HK-2 (cell line): ENCODE data around the gene SEMA3G.

ENCODE experiments used
- DNase-seq: peaks from one replicate; pipeline ENCODE4 v3.0.0-alpha.2; 2018; ENCODE audit not compliant: unreplicated experiment

Gene SEMA3G

DNA sequence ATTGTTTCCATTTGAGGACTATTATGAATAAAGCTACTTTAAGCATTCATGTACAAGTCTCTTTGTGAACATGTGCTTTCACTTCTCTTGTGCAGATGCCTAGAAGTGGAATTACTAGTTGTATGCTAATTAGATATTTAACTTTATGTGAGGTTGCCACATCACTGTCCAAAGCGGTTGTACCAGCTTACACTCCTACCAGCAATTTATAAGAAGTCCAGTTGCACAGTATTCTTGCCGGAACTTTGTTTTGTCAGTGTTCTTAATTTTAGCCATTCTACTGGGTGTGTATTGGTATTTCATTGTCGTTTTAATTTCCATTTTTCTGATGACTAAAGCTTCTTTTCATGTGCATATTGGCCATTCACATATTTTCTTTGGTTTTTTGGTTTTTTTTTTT is 29.1 kb downstream of the SEMA3G start:
- DNase-seq = no peak

DNA sequence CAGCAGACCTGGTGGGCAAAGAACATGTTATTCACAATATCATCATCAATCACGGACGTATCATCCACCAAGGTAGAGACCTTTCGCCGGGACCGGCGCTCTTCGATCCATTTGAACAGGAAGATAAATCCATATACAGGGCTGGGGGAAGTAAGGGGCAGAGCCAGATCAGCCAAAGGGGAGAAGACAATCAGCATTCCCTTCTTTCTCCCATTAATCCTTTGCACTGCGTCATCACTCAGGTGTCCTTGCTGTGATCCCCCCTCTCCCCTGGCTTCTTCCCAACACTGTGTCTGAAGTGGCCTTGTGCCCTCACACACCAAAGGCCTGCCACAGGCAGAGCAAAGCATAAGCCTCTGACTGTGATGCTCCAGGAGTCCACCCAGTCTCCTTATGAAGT is 36.4 kb downstream of the SEMA3G start:
- DNase-seq = no peak

DNA sequence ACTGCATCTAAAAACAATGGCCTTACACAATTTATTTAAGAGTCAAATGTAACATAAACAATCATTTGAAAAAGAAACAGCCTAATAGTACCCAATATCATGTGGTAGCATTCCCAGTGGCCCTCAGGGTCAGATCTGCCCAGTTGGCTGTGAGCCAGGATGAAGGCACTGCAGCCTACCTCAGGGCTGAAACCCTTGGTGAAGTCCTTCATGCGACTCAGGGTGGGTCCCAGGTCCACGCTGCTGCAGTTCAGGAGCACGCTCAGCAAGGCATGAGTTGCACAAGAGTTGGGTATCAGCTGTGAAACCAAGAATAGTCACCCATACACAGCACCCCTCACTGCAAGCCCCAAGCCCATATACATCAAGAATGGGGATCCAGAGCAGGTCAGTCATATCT is 37.1 kb downstream of the SEMA3G start:
- no peak for DNase-seq

DNA sequence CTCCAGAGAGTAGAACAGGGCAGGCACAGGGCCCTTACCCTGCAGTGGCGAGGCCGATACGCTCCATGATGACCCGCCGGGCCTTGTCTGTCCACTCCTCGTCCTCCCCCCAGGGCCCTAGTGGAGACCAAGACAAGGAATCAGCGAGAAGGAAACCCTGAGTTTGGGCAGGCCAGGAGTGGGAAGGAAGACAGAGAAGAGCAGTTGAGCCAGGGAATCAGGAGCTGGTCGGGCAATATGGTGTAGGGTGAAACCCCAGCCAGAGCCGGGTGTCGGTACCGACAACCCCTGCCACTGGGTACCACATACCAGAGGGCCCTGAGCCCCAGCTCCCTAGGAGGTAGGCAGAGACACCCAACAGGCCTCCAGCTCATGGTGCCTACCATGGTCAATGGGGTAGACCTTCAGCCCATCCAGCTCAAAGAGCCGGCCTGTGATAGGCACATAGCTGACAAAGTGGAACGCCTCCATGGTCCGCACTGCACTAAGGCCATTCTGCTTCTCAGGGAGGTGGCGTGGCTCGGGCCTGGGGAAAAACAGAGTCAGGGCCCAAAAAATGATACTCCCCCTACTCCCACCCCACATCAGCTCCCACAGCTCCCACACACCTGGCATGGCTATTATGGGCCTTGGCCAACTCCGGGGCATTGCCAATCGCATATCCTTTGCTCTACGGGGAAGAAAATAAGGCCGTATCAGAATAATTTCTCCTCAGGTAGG is 38.0 kb downstream of the SEMA3G start:
- DNase-seq = no peak

DNA sequence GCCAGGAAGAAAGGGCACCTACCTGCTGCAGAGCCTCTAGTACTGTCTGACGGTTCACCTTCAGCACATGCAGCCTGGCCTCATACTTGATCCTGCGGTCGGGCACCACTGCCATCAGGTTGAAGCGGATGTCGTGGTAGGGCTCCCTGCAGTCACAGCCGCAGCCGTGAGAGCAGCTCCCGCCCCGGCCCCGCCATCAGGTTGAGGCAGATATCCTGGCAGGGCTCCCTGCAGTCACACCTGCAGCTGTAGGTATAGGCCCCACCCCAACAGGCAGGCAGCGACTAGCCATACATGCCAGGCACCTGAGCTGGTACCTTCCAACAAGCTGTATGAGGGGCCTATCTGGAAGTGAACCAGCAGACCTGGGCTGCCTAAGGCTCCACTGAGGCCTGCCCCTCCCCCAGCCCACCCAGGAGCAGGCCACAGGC is 38.7 kb downstream of the SEMA3G start:
- no peak for DNase-seq

DNA sequence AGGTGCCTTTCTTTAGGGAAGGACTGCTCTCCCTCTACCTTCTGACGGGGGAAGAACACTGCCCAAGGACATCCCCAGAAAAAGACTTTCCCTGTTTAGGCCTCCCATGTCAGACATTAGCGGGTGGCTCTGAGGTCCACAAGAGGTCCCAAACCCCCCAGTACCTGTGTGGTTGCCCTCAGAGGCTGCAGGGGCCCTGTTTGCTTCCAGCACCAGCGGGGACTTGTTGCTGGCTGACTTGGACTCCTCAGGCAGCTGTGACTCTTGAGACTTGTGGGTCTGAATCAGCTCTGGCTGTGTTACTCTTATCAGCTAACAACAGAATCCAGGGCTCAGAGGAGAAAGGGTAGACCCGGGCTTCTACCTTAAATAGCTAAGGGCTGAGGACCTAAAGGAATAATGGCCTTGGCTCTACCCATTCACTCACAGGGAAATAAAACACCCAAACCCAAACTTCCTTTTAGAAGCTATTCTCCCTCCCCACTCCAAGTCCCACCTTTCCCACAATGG is 39.2 kb downstream of the SEMA3G start:
- DNase-seq = no peak

DNA sequence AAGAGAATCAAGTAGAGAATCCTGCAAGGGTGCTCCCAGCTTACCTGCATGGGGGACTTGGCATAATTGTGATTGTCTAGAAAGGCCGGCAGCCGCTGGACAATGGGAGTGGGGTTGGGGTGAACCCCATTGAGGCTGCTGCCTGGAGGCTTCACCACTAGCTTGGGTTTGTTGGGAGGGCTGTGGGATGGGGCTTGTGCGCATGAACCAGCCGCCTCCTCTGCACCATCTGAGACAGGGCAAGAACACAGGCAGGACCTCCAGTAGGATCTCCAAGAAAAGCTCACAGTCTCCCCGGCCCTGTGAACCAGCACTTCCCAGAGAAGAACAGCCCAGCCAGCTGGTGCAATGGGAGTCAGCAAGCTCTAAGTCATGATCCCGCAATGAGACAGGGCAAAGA is 39.8 kb downstream of the SEMA3G start:
- no peak for DNase-seq

DNA sequence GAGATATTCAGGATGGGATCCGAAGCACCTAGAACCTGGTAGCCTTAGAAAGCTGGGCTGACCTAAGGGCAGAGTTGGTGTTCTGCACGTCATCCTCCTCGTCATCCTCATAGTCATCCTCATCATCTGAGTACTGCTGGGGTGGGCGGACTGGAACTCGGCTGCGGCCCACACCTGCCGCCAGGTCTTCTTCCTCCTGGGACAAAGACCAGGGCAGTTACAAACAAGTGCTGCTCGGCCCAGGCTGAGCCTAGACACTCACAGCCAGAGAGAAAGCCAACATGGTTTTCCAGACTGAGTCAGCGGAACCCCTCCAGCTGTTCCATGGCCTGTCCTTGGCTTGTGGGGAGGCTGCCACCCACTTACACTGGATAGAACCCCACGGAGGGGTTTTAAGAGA is 40.5 kb downstream of the SEMA3G start:
- no peak for DNase-seq

DNA sequence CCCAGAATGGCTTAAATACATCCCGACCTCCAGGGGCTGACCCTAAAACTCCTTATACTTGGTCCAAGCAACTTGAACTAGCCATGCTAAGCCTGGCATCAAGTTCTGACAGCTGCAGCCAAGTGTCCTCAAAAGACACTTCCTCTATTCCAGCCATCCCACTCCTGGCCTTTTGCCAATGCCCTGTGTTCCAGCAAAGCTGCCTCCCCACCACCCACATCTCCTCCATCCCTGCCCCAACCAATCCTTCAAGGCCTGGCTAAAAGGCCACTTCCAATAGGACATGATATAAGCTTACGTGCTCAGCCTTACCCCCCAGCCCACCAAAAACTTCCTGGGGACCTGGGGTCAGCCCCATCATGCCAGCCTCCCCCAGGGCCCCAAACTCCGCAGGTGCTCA is 40.9 kb downstream of the SEMA3G start:
- no peak for DNase-seq

DNA sequence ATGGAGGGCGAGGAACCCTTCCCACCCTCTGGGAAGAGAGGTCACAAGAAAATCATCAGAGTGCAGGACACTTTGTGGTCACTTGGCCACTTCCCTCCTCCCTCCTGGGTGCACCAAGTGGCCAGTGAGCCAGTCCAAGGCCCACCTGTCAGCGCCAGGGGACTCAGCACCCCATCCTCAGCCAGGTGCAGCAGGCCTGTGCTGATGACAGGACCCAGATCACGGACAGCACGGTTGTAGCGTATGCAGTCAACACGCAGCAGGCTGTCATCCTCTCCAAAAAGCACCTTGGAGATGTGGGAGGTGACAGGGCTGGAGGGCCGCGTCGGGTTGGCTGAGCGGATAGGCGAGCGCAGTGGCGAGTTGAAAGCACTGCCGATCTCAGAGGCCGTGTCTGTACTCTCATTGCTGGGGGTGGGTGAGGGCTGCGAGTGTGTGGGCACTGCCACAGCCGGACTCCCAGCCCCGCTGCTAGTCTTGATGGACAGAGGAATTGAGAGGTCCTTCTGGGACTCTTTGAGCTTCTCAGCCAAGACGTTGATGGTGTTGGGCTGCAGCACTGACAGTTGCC is 41.5 kb downstream of the SEMA3G start:
- no peak for DNase-seq

DNA sequence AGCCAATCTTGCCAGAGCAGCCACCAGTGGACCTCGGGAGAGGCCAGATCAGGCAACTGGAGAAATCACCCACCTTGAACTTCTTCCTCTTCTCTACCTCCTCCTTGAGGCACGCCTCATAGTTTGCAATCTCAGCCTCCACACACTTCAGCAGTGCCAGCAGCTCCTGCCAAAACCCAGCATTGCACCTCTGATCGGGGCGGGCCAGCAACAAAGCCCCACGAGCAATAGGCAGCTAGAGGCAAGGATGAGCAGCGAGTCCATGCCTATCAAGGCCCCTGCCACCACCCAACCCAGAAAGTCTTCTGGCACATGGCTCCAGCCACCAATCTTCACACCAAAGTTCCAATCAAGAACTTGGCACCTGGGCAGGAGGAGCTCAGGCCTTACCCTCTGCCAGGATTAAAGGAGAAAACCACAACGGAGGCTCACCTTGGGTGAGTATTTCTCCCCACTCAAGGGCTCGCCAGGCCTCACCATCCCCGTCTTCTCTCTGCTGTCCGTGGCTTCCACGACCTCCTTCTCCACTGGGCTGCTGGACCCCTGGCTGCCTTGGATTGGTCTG is 42.1 kb downstream of the SEMA3G start:
- no peak for DNase-seq

DNA sequence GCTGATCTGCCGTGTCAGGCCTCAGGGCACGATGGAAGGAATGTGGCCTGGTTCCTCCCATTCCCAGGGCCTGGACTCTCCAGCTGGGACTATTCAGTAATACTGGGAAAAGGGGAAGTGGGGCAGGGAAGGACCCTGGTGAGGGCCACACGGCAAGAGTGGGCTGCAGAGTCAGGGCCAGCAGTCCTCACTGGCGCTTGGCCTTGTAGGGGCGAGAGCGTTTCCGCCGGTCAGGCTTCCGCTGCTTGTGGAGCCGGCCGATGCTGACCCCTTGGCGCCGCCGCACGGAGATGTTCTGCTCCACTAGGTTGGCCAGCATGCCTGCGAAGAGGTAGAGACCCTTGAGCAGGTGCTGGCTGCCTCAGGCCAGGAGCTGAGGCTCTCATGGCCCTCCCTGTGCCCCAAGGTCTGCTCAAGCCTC is 42.8 kb downstream of the SEMA3G start:
- DNase-seq = no peak

DNA sequence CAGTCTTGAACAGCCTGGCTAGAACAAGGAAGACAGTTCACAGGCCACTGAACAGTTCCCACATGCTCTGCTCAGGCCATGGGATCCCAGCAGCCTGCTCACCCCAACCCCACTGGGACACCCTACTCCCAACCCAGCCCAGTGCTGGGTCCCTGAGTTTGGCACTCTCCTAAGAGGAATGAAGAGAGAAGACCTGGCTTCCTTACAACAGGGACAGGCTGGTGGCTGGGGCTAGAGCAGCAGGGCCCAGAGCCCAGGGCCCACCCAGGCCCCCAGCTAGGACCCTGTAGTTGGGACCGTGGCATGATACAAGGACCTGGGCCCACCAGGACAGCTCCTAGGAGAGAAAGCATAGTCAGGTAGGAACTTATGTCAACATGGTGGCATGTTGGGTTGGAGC is 43.4 kb downstream of the SEMA3G start:
- DNase-seq = no peak

DNA sequence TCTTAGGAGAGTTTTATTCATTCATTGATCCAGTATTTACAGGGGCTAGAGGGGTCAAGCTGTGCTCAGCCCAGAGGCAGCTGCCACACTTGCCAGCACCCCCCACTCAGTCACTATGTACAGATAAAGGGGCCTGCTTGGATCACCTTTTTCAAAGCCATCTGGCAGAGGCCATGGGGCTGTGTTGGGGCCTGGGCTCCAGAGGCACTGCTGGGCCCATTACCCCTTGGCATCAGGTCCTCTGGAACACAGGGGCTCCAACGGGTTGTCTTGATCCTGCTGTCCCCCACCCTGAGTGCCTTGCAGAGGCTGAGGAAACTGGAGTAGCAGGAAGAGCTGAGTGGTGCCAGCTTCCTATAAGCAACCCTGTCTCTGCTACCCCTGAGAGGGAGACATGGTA is 43.9 kb downstream of the SEMA3G start:
- no peak for DNase-seq

DNA sequence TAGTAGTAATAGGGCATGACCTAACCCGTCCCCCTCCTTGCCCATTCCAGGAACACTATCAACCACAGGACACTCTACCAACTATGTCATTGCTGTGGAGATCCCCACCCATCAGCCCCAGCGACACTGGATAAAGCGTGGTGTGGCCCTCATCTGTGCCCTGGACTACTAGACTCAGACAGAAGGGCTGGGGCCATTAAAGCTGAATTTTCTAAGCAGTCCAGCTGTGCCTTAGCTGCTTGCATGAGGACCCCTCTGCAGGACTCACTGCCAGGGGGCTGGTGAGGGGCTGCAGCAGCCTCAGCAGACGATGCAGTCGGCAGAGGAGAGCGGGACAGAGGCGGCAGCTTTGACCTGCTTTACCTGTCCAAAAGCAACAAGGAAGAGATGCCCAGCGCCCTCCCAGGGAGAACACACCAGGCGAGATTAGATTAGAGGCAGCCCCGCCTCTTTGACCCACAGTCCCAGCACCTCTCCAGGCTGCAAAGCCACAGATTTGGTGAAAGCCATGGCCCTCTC is 44.6 kb downstream of the SEMA3G start:
- DNase-seq = no peak

DNA sequence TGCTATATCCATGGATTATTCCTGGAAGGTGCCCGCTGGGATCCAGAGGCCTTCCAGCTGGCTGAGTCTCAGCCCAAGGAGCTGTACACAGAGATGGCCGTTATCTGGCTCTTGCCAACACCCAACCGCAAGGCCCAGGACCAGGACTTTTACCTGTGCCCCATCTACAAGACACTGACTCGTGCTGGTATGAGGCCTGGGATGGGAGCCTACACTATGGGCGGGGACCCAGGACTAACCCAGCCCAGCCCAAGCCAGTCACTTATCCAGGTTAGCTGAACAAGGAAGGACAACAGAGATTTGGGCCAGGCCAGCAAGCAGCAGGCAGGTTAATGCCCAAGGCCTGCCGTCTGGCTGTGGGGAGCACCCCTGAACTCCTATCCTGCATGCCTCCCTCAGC is 45.3 kb downstream of the SEMA3G start:
- DNase-seq = no peak

DNA sequence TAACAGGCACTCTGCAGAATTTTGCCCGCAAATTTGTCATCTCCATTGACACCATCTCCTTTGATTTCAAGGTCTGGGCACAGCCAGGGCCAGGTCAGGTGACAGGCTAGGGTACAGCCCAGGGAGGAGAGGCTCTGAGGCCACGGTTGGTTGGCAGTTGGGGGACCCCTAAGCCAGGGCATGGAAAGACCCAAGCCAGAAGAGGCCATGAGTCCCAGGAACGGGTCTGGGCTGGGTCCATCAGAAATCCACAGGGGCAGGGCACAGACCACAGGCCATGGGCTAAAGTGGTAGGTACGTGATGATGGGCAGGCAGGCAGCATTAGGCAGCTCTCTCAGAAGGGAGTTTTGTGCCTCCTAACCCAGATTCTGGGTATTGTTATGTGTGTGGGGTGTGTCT is 45.8 kb downstream of the SEMA3G start:
- DNase-seq = no peak

DNA sequence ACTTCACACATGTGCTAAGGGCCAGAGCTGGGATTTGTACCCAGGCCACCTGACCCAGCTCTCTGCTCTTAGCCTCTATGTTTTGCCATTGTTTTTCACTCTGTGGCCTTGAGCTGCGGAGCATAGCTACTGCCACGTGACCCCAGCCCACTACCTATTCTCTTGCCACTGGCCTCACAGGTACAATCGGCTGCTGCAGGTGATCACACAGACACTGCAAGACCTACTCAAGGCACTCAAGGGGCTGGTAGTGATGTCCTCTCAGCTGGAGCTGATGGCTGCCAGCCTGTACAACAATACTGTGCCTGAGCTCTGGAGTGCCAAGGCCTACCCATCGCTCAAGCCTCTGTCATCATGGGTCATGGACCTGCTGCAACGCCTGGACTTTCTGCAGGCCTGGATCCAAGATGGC is 46.2 kb downstream of the SEMA3G start:
- DNase-seq = no peak

DNA sequence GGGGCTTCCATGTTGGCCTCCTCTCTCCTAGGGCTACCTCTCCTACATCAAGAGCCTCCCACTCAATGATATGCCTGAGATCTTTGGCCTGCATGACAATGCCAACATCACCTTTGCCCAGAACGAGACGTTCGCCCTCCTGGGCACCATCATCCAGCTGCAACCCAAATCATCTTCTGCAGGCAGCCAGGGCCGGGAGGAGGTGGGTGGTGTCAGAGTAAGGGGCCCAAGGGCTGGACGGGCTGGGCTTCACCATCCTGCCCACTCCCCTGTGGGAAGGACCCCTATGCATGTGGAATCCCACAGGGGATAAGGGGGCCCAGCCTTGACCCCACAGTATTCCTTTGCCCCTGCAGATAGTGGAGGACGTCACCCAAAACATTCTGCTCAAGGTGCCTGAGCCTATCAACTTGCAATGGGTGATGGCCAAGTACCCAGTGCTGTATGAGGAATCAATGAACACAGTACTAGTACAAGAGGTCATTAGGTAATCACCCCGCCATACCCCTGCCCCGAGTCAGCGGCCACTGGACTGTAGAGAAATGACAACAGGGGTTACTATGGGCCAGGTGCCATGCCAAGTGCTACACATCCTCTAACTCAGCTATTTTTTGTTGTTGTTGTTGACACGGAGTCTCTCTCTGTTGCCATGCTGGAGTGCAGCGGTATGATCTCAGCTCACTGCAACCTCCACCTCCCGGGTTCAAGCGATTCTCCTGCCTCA is 47.1 kb downstream of the SEMA3G start:
- DNase-seq = no peak

DNA sequence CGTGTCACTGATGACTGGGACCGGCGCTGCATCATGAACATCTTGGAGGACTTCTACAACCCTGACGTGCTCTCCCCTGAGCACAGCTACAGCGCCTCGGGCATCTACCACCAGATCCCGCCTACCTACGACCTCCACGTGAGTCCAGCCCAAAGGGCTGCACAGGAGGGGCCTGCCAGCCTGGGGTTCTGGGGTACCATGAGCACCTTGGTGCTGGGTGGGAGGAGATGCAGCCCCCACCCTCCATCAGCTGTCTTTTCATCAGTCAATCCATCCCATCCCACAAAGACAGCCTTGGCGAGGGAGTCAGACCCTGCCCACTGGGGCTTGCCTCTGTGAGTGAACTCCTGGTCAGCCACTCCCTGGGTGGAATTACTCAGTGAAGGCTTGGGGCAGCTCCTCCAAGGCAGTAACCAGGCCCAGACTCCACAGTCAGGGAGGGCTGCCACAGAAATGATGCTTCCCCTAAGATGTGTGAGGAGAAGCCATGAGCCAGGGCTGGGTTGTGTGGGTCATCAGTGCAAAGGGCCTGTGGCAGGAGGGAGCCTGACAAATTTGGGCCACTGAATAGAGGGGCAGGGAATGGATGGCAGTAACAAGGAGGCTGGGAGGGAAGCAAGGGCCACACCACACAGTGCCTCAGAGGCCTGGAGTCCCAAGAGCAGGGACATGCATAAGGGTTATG is 47.9 kb downstream of the SEMA3G start:
- DNase-seq = no peak

DNA sequence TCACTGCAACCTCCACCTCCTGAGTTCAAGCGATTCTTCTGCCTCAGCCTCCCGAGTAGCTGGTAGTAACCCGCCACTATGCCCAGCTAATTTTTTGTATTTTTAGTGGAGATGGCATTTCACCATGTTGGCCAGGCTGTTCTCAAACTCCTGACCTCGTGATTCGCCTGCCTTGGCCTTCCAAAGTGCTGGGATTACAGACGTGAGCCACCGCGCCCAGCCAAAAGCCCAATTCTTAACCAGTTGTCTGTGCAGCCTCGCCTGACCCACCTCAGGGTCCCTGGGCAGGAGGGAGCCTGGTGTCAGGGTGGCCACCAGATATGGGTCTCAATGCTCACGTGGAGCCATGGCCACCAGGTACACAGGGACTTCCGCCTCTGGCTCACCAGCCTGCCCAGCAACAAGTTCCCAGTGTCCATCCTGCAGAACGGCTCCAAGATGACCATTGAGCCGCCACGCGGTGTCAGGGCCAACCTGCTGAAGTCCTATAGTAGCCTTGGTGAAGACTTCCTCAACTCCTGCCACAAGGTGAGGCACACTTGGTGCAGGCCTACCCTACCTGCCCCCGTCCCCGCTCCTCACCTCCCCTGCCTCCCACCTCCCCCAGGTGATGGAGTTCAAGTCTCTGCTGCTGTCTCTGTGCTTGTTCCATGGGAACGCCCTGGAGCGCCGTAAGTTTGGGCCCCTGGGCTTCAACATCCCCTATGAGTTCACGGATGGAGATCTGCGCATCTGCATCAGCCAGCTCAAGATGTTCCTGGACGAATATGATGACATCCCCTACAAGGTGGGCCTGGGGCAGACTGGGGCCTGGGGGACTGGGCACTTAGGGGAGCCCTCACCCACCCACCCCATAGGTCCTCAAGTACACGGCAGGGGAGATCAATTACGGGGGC is 48.6 kb downstream of the SEMA3G start:
- DNase-seq = no peak
